DND-41 (cell line): ENCODE data around the gene CEBPB.

Experiments used
- CTCF ChIP-seq: IDR thresholded peaks from 2 replicates; pipeline ENCODE4 v1.5.1; 2012; ENCODE audit warnings: borderline replicate concordance, low read length, moderate library complexity, mild to moderate bottlenecking; ENCODE audit not compliant: poor library complexity, severe bottlenecking; ENCODE audit errors: extremely low read depth
- EZH2 ChIP-seq: IDR thresholded peaks from 3 replicates; pipeline ENCODE4 v1.6.1; 2012; ENCODE audit warnings: borderline replicate concordance, low read depth, mild to moderate bottlenecking, moderate library complexity, low read length, inconsistent platforms; ENCODE audit not compliant: severe bottlenecking

GRCh38 chr20:50213531-50214106, 23.0 kb downstream of the CEBPB start:
- TF ChIP-seq CTCF (no peak), EZH2 (no peak)
